OCI-LY3 (cell line): ENCODE measurements around the gene SPIN1.

Experiments
- EZH2phosphoT487 ChIP-seq: fragments of 200-600 bp; shearing (Covaris generic); IDR thresholded peaks from 2 replicates; pipeline ENCODE4 v1.6.1; 2018; ENCODE audit warnings: antibody characterized with exemption, mixed run types, low read depth
- TF ChIP-seq, protein P1 (sequence below): fragments of 200-600, 300-600 bp; sonication (generic); IDR thresholded peaks from 2 replicates; pipeline ENCODE4 v1.5.1; 2014; ENCODE audit warnings: antibody characterized with exemption, low read length, low read depth

DNA sequence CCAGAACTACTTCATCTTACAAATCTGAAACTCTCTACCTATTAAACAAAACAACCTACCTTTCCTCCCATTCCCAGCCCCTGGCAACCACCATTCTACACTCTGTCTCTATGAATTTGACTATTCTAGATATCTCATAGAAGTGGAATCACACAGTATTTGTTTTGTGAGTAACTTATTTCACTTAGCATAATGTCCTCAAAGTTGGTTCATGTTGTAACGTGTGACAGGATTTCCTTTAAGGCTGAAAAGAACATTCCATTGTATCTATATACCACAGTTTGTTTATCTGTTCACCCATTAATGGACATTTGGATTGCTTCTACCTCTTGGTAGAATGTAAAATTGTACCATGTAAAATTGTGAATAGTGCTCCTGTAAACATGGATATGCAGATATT is 76.6 kb downstream of the SPIN1 start:
- TF ChIP-seq, protein P1, sequence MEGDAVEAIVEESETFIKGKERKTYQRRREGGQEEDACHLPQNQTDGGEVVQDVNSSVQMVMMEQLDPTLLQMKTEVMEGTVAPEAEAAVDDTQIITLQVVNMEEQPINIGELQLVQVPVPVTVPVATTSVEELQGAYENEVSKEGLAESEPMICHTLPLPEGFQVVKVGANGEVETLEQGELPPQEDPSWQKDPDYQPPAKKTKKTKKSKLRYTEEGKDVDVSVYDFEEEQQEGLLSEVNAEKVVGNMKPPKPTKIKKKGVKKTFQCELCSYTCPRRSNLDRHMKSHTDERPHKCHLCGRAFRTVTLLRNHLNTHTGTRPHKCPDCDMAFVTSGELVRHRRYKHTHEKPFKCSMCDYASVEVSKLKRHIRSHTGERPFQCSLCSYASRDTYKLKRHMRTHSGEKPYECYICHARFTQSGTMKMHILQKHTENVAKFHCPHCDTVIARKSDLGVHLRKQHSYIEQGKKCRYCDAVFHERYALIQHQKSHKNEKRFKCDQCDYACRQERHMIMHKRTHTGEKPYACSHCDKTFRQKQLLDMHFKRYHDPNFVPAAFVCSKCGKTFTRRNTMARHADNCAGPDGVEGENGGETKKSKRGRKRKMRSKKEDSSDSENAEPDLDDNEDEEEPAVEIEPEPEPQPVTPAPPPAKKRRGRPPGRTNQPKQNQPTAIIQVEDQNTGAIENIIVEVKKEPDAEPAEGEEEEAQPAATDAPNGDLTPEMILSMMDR: no peak
- TF ChIP-seq EZH2phosphoT487: no peak
